SK-N-SH (cell line): Measurements from ENCODE around the gene TGOLN2. TPM values are rescaled to one million over a fixed set of nuclear protein-coding genes. Genes with fewer than 3 reads are reported as not detected.

Experiments
- CTCF ChIA-PET: fragments of 300-600, 350-600 bp; formaldehyde crosslinking; extraction: SDS; loops from one replicate; lab custom pipeline; 2021; lab: Yijun Ruan, JAX
- POLR2A ChIA-PET: fragments of 350-600 bp; sonication (Branson Sonifier 250); formaldehyde crosslinking; extraction: SDS; loops from one replicate; lab custom pipeline; 2020; ENCODE audit warnings: antibody characterized with exemption, inconsistent platforms; lab: Yijun Ruan, JAX
- DNase-seq: peaks from one replicate; pipeline ENCODE4 v3.0.0; 2012
- H2AFZ ChIP-seq: fragments of 200-600 bp; sonication (generic); 2 replicates; pipeline ENCODE4 v1.8.1; 2016; ENCODE audit warnings: antibody characterized with exemption, mild to moderate bottlenecking, low read depth
- H3F3A ChIP-seq: fragments of 200-600 bp; sonication (generic); replicated peaks from 2 replicates; pipeline ENCODE3; 2016; ENCODE audit warnings: antibody characterized with exemption, mild to moderate bottlenecking; ENCODE audit not compliant: insufficient read depth
- H3K27ac ChIP-seq, 2 experiments: fragments of 200-500 bp in 1 of 2; fragments of 200-600 bp in 1 of 2; sonication (Bioruptor generic) in 1 of 2; sonication (generic), shearing (Covaris generic) in 1 of 2; 2 replicates each; pipeline versions ENCODE4 v1.5.1 to v1.6.1; 2014 to 2016; ENCODE audit warnings: low read depth in 2 of 2, inconsistent platforms in 1 of 2, low read length in 1 of 2, mild to moderate bottlenecking in 1 of 2, mixed read lengths in 1 of 2
- H3K27me3 ChIP-seq: fragments of 200-600 bp; sonication (generic), shearing (Covaris generic); 2 replicates; pipeline ENCODE4 v1.6.1; 2016; ENCODE audit warnings: mixed run types; ENCODE audit not compliant: insufficient read depth
- H3K36me3 ChIP-seq, 2 experiments: fragments of 200-500 bp in 1 of 2; fragments of 200-600 bp in 1 of 2; sonication (Bioruptor generic) in 1 of 2; sonication (generic) in 1 of 2; replicated peaks in 1 of 2; 2 replicates each; pipeline versions ENCODE3 to v1.5.1; 2014 to 2016; ENCODE audit warnings: low read length in 1 of 2, mild to moderate bottlenecking in 1 of 2; ENCODE audit not compliant: insufficient read depth in 2 of 2, control insufficient read depth in 1 of 2
- H3K4me1 ChIP-seq, 2 experiments: fragments of 200-500 bp in 1 of 2; fragments of 200-600 bp in 1 of 2; sonication (Bioruptor generic) in 1 of 2; sonication (generic), shearing (Covaris generic) in 1 of 2; 2 replicates each; pipeline versions ENCODE4 v1.5.1 to v1.6.1; 2014 to 2016; ENCODE audit warnings: low read depth in 1 of 2, low read length in 1 of 2, mixed run types in 1 of 2; ENCODE audit not compliant: insufficient read depth in 2 of 2, control insufficient read depth in 1 of 2
- H3K4me2 ChIP-seq: fragments of 200-600 bp; sonication (generic), shearing (Covaris generic); 2 replicates; pipeline ENCODE4 v1.6.1; 2017; ENCODE audit warnings: mixed run types
- H3K4me3 ChIP-seq, 2 experiments: fragments of 200-500 bp in 1 of 2; fragments of 200-600 bp in 1 of 2; sonication (Bioruptor generic) in 1 of 2; sonication (generic), shearing (Covaris generic) in 1 of 2; 2 replicates each; pipeline versions ENCODE4 v1.5.1 to v1.8.1; 2014 to 2016; ENCODE audit warnings: low read depth in 2 of 2, inconsistent platforms in 1 of 2, low read length in 1 of 2, mild to moderate bottlenecking in 1 of 2, mixed read lengths in 1 of 2, moderate library complexity in 1 of 2
- H3K79me2 ChIP-seq: fragments of 200-600 bp; sonication (generic); 2 replicates; pipeline ENCODE4 v1.8.1; 2017; ENCODE audit warnings: mild to moderate bottlenecking; ENCODE audit not compliant: insufficient read depth
- H3K9ac ChIP-seq: fragments of 200-600 bp; sonication (generic); 2 replicates; pipeline ENCODE4 v1.6.1; 2017; ENCODE audit warnings: mixed run types
- H3K9me2 ChIP-seq: fragments of 200-600 bp; sonication (generic); 2 replicates; pipeline ENCODE4 v1.6.1; 2017; ENCODE audit warnings: mixed run types
- H3K9me3 ChIP-seq: fragments of 200-600 bp; sonication (generic); 2 replicates; pipeline ENCODE4 v1.6.1; 2017; ENCODE audit warnings: mixed run types, mild to moderate bottlenecking, moderate library complexity
- H4K20me1 ChIP-seq: fragments of 200-600 bp; sonication (generic); 2 replicates; pipeline ENCODE4 v1.6.1; 2017; ENCODE audit warnings: mild to moderate bottlenecking, mixed run types; ENCODE audit not compliant: insufficient read depth
- CHD2 ChIP-seq: fragments of 150-350 bp; IDR thresholded peaks from 2 replicates; pipeline ENCODE4 v1.6.1; 2018; ENCODE audit warnings: low read length; ENCODE audit not compliant: partially characterized antibody
- EZH2phosphoT487 ChIP-seq: fragments of 200-600 bp; sonication (generic); IDR thresholded peaks from 2 replicates; pipeline ENCODE4 v1.6.1; 2017; ENCODE audit warnings: low read depth, mixed run types, mild to moderate bottlenecking, antibody characterized with exemption, moderate library complexity, borderline replicate concordance
- FOSL2 ChIP-seq: IDR thresholded peaks from 2 replicates; pipeline ENCODE4 v1.4.0; 2012; ENCODE audit warnings: low read depth, mild to moderate bottlenecking, moderate library complexity, borderline replicate concordance
- FOXM1 ChIP-seq: IDR thresholded peaks from 2 replicates; pipeline ENCODE4 v1.4.0; 2012; ENCODE audit warnings: low read depth, mild to moderate bottlenecking
- GABPA ChIP-seq: IDR thresholded peaks from 2 replicates; pipeline ENCODE4 v1.4.0; 2012; ENCODE audit warnings: low read depth, mild to moderate bottlenecking
- GATA2 ChIP-seq: sonication (generic); formaldehyde crosslinking; IDR thresholded peaks from 2 replicates; pipeline ENCODE4 v1.5.0; 2020; ENCODE audit warnings: mild to moderate bottlenecking, missing genetic modification reagents
- MEF2A ChIP-seq: IDR thresholded peaks from 2 replicates; pipeline ENCODE4 v1.4.0; 2012; ENCODE audit warnings: low read depth, borderline replicate concordance
- NRF1 ChIP-seq: IDR thresholded peaks from 2 replicates; pipeline ENCODE4 v1.6.1; 2012; ENCODE audit warnings: low read depth, mild to moderate bottlenecking, low read length
- RAD21 ChIP-seq: IDR thresholded peaks from 2 replicates; pipeline ENCODE4 v1.6.1; 2012; ENCODE audit warnings: mild to moderate bottlenecking, low read length
- RCOR1 ChIP-seq: fragments of 150-350 bp; IDR thresholded peaks from 2 replicates; pipeline ENCODE4 v1.6.1; 2017; ENCODE audit warnings: antibody characterized with exemption, low read length
- RXRA ChIP-seq: IDR thresholded peaks from 2 replicates; pipeline ENCODE4 v1.4.0; 2012; ENCODE audit warnings: low read depth, mild to moderate bottlenecking, borderline replicate concordance
- SIN3A ChIP-seq: IDR thresholded peaks from 2 replicates; pipeline ENCODE4 v1.6.1; 2012; ENCODE audit warnings: low read depth, mild to moderate bottlenecking, low read length, moderate library complexity, borderline replicate concordance
- TAF1 ChIP-seq: IDR thresholded peaks from 2 replicates; pipeline ENCODE4 v1.6.1; 2012; ENCODE audit warnings: low read depth, mild to moderate bottlenecking, low read length, moderate library complexity, borderline replicate concordance
- TCF12 ChIP-seq: IDR thresholded peaks from 2 replicates; pipeline ENCODE4 v1.4.0; 2012
- TEAD4 ChIP-seq: IDR thresholded peaks from 2 replicates; pipeline ENCODE4 v1.4.0; 2012; ENCODE audit warnings: mild to moderate bottlenecking, borderline replicate concordance; ENCODE audit not compliant: insufficient read depth
- WGBS: methylation state at CpG from one replicate; pipeline ENCODE4 v1.1.6; 2017; ENCODE audit warnings: low lambda C conversion rate; 5-methylcytosine and 5-hydroxymethylcytosine counted together
- polyA plus RNA-seq, 3 experiments: library from polyadenylated mRNA; depleted of rRNA; stranded (reverse); fragments of >200 nt; gene quantifications; 2 replicates each; pipeline ENCODE4 v1.2.3, GENCODE V29; 2012
- TF ChIP-seq, protein P1 (sequence below): fragments of 150-350 bp; IDR thresholded peaks from 2 replicates; pipeline ENCODE4 v1.6.1; 2016; ENCODE audit warnings: mild to moderate bottlenecking, low read depth, low read length
- TF ChIP-seq, protein P2 (sequence below): IDR thresholded peaks from 2 replicates; pipeline ENCODE4; 2012
- TF ChIP-seq, protein P3 (sequence below): IDR thresholded peaks from 2 replicates; pipeline ENCODE4 v1.4.0; 2012; ENCODE audit warnings: low read depth, borderline replicate concordance
- TF ChIP-seq, protein P4 (sequence below): IDR thresholded peaks from 2 replicates; pipeline ENCODE4 v1.6.1; 2012; ENCODE audit warnings: mild to moderate bottlenecking, low read depth, low read length, moderate library complexity
- TF ChIP-seq, protein P5 (sequence below): fragments of 200-600 bp; sonication (generic); IDR thresholded peaks from 2 replicates; pipeline ENCODE4 v1.6.1; 2017; ENCODE audit warnings: antibody characterized with exemption, mild to moderate bottlenecking, moderate library complexity

Gene TGOLN2
- polyA plus RNA-seq, 1 of the 3 experiments (the other 2 are of a cell fraction): 138 TPM

DNA sequence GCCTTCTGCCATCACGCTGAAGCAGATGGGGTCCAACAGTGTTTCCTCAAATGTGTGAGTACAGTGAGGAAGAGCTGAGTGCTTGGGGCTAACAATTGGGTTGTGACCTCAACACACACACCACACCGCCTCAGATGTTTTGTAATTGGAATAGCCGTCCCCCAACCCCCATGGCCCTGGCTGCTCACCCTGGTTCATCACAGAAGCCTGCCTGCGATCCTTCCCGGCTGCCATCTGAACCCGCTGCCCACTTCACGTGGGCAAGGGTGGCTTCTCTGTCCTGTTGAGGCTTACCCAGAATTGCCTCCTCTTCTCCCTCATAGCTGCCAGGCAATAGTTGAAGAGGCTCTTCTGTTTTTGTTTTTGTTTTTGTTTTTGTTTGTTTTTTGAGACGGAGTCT lies 44.1 kb downstream of the TGOLN2 start:
- H3F3A ChIP-seq: peaks cover 1% of the 10 kb centered on the region
- H3K9me3 ChIP-seq: no peaks in the 10 kb centered on the region
- TF ChIP-seq, protein P1, sequence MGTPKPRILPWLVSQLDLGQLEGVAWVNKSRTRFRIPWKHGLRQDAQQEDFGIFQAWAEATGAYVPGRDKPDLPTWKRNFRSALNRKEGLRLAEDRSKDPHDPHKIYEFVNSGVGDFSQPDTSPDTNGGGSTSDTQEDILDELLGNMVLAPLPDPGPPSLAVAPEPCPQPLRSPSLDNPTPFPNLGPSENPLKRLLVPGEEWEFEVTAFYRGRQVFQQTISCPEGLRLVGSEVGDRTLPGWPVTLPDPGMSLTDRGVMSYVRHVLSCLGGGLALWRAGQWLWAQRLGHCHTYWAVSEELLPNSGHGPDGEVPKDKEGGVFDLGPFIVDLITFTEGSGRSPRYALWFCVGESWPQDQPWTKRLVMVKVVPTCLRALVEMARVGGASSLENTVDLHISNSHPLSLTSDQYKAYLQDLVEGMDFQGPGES: no peak
- TF ChIP-seq, protein P2, sequence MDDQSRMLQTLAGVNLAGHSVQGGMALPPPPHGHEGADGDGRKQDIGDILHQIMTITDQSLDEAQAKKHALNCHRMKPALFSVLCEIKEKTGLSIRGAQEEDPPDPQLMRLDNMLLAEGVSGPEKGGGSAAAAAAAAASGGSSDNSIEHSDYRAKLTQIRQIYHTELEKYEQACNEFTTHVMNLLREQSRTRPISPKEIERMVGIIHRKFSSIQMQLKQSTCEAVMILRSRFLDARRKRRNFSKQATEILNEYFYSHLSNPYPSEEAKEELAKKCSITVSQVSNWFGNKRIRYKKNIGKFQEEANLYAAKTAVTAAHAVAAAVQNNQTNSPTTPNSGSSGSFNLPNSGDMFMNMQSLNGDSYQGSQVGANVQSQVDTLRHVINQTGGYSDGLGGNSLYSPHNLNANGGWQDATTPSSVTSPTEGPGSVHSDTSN: no peak
- TF ChIP-seq RAD21: no peak
- no peak for TF ChIP-seq NRF1
- no peak for TF ChIP-seq CHD2
- no peak for TF ChIP-seq FOSL2
- TF ChIP-seq EZH2phosphoT487: no peak
- TF ChIP-seq, protein P3, sequence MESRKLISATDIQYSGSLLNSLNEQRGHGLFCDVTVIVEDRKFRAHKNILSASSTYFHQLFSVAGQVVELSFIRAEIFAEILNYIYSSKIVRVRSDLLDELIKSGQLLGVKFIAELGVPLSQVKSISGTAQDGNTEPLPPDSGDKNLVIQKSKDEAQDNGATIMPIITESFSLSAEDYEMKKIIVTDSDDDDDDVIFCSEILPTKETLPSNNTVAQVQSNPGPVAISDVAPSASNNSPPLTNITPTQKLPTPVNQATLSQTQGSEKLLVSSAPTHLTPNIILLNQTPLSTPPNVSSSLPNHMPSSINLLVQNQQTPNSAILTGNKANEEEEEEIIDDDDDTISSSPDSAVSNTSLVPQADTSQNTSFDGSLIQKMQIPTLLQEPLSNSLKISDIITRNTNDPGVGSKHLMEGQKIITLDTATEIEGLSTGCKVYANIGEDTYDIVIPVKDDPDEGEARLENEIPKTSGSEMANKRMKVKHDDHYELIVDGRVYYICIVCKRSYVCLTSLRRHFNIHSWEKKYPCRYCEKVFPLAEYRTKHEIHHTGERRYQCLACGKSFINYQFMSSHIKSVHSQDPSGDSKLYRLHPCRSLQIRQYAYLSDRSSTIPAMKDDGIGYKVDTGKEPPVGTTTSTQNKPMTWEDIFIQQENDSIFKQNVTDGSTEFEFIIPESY: no peak
- TF ChIP-seq GATA2: no peak
- TF ChIP-seq, protein P4, sequence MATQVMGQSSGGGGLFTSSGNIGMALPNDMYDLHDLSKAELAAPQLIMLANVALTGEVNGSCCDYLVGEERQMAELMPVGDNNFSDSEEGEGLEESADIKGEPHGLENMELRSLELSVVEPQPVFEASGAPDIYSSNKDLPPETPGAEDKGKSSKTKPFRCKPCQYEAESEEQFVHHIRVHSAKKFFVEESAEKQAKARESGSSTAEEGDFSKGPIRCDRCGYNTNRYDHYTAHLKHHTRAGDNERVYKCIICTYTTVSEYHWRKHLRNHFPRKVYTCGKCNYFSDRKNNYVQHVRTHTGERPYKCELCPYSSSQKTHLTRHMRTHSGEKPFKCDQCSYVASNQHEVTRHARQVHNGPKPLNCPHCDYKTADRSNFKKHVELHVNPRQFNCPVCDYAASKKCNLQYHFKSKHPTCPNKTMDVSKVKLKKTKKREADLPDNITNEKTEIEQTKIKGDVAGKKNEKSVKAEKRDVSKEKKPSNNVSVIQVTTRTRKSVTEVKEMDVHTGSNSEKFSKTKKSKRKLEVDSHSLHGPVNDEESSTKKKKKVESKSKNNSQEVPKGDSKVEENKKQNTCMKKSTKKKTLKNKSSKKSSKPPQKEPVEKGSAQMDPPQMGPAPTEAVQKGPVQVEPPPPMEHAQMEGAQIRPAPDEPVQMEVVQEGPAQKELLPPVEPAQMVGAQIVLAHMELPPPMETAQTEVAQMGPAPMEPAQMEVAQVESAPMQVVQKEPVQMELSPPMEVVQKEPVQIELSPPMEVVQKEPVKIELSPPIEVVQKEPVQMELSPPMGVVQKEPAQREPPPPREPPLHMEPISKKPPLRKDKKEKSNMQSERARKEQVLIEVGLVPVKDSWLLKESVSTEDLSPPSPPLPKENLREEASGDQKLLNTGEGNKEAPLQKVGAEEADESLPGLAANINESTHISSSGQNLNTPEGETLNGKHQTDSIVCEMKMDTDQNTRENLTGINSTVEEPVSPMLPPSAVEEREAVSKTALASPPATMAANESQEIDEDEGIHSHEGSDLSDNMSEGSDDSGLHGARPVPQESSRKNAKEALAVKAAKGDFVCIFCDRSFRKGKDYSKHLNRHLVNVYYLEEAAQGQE: no peak
- no peak for TF ChIP-seq RCOR1
- no peak for TF ChIP-seq RXRA
- TF ChIP-seq TCF12: no peak
- TF ChIP-seq GABPA: no peak
- no peak for TF ChIP-seq SIN3A
- TF ChIP-seq TEAD4: no peak
- TF ChIP-seq, protein P5, sequence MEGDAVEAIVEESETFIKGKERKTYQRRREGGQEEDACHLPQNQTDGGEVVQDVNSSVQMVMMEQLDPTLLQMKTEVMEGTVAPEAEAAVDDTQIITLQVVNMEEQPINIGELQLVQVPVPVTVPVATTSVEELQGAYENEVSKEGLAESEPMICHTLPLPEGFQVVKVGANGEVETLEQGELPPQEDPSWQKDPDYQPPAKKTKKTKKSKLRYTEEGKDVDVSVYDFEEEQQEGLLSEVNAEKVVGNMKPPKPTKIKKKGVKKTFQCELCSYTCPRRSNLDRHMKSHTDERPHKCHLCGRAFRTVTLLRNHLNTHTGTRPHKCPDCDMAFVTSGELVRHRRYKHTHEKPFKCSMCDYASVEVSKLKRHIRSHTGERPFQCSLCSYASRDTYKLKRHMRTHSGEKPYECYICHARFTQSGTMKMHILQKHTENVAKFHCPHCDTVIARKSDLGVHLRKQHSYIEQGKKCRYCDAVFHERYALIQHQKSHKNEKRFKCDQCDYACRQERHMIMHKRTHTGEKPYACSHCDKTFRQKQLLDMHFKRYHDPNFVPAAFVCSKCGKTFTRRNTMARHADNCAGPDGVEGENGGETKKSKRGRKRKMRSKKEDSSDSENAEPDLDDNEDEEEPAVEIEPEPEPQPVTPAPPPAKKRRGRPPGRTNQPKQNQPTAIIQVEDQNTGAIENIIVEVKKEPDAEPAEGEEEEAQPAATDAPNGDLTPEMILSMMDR: no peak
- TF ChIP-seq MEF2A: no peak
- TF ChIP-seq TAF1: no peak
- TF ChIP-seq FOXM1: no peak
- no peaks in the 10 kb centered on the region for H3K27me3 ChIP-seq
- ChIA-PET CTCF (interaction anchor here (0.8 to 12.0 kb wide), 12 partner anchors 11 to 358 kb away, joined by 3 to 205 read pairs (median 12); partner anchors contain the start of gene TCF7L1), POLR2A (no interaction called here)
- H2AFZ ChIP-seq: no peak overlapping the region
- H3K4me3 ChIP-seq: no peak overlapping the region
- 93% methylated on average over 8 of the region's 8 CpGs for WGBS
- no peak overlapping the region for H3K9ac ChIP-seq
- no peak overlapping the region for H3K4me2 ChIP-seq
- DNase-seq: no peak
- no peak overlapping the region for H3K27ac ChIP-seq
- 0 out of 2 replicates have a peak, but pooled peaks cover 3% of the 10 kb centered on the region for H4K20me1 ChIP-seq
- H3K4me1 ChIP-seq: peaks cover 7 to 11% of the 10 kb centered on the region in 2 experiments; a peak in 3 of 4 replicates
- no peaks in the 10 kb centered on the region for H3K79me2 ChIP-seq
- peaks cover 0 to 8% of the 10 kb centered on the region in 2 experiments for H3K36me3 ChIP-seq
- no peaks in the 10 kb centered on the region for H3K9me2 ChIP-seq
